ENCODE data around the gene LPP. TPM values are rescaled to one million over a fixed set of nuclear protein-coding genes. Genes with fewer than 3 reads are reported as not detected.

The LPP gene
- total RNA-seq, 1 donor from 2014 or later: 62.1 TPM

GRCh38 chr3:188926111-188926510, 772.2 kb downstream of the LPP start:
- DNase-seq: no peak

- DNase-seq: no peak
Observed at GRCh38 chr3:188926741-188927511, 773.0 kb downstream of the LPP start.

- DNase-seq: no peak
Observed at GRCh38 chr3:188927971-188928370, 774.0 kb downstream of the LPP start.

- no peak for DNase-seq
Observed at GRCh38 chr3:188929137-188929536, 775.2 kb downstream of the LPP start.

- DNase-seq: no peak
Observed at GRCh38 chr3:188931036-188931435, 777.1 kb downstream of the LPP start.

GRCh38 chr3:188931531-188931930, 777.6 kb downstream of the LPP start:
- no peak for DNase-seq

- DNase-seq: no peak
Observed at GRCh38 chr3:188934989-188935388, 781.0 kb downstream of the LPP start.

- DNase-seq: no peak
Observed at GRCh38 chr3:188936597-188937107, 782.7 kb downstream of the LPP start.

- no peak for DNase-seq
Observed at GRCh38 chr3:188937389-188937788, 783.4 kb downstream of the LPP start.

GRCh38 chr3:188938999-188939398, 785.0 kb downstream of the LPP start:
- DNase-seq: no peak

- DNase-seq: no peak
Observed at GRCh38 chr3:188939814-188940572, 786.0 kb downstream of the LPP start.

Small RNA genes within 50 kb of the gene (small RNA-seq; reads per million reads assigned to genes)
- 654 reads per million, percentile 98 among the genes with 10 or more reads in this experiment for gene MIR28 (ENCODE audit: low replicate concordance)
